LNCaP clone FGC (cell line): Measurements from ENCODE around the gene B3GAT3.

Source experiments
- DNase-seq: peaks from one replicate; pipeline ENCODE4 v3.0.0-alpha.2; 2011; ENCODE audit warnings: low read depth
- H3K4me3 ChIP-seq: 2 replicates; pipeline ENCODE4 v1.5.1; 2011; ENCODE audit warnings: mild to moderate bottlenecking, low read depth, low read length, control low read depth
- CTCF ChIP-seq: IDR thresholded peaks from 2 replicates; pipeline ENCODE4 v1.5.1; 2012; ENCODE audit warnings: mild to moderate bottlenecking; ENCODE audit not compliant: control insufficient read depth, insufficient read depth; ENCODE audit errors: extremely low read depth

Gene B3GAT3

GRCh38 chr11:62607714-62608113, 14.1 kb downstream of the B3GAT3 start:
- DNase-seq: no peak
- no peak for TF ChIP-seq CTCF
- no peak overlapping the region for H3K4me3 ChIP-seq

GRCh38 chr11:62605902-62606301, 15.9 kb downstream of the B3GAT3 start:
- no peak for TF ChIP-seq CTCF
- no peak for DNase-seq
- no peak overlapping the region for H3K4me3 ChIP-seq

- no peak for DNase-seq
- no peak for TF ChIP-seq CTCF
- no peak overlapping the region for H3K4me3 ChIP-seq
Observed at GRCh38 chr11:62605467-62605866, 16.3 kb downstream of the B3GAT3 start.

- DNase-seq: no peak
- H3K4me3 ChIP-seq: no peak overlapping the region
- no peak for TF ChIP-seq CTCF
Observed at GRCh38 chr11:62604460-62605120, 17.2 kb downstream of the B3GAT3 start.

GRCh38 chr11:62603776-62604299, 17.9 kb downstream of the B3GAT3 start:
- no peak for TF ChIP-seq CTCF
- H3K4me3 ChIP-seq: no peak overlapping the region
- DNase-seq: no peak

- H3K4me3 ChIP-seq: peak overlapping the region; percentile 99
- no peak for DNase-seq
- TF ChIP-seq CTCF: no peak
Observed at GRCh38 chr11:62603072-62603408, 18.7 kb downstream of the B3GAT3 start.
